BLaER1 treated with 17β-estradiol and CSF1 and Interleukin-3, amounts not matched to agents 10 nM and 100 nM (cell line): ENCODE data around the gene EPHB1.

Experiments
- H3K27ac ChIP-seq, 11 experiments: shearing (Covaris generic); formaldehyde crosslinking; 2 replicates each; pipeline ENCODE4 v1.8.1; 2022
- H3K27me3 ChIP-seq, 11 experiments: shearing (Covaris generic); formaldehyde crosslinking; 2 replicates each; pipeline ENCODE4 v1.8.1; 2022
- H3K36me3 ChIP-seq, 11 experiments: shearing (Covaris generic); formaldehyde crosslinking; 2 replicates each; pipeline ENCODE4 v1.8.1; 2022
- H3K4me1 ChIP-seq, 10 experiments: shearing (Covaris generic); formaldehyde crosslinking; 2 replicates each; pipeline ENCODE4 v1.8.1; 2022
- H3K4me2 ChIP-seq, 11 experiments: shearing (Covaris generic); formaldehyde crosslinking; 2 replicates each; pipeline ENCODE4 v1.8.1; 2022
- H3K4me3 ChIP-seq, 10 experiments: shearing (Covaris generic); formaldehyde crosslinking; 2 replicates each; pipeline ENCODE4 v1.8.1; 2022
- H3K9ac ChIP-seq, 11 experiments: shearing (Covaris generic); formaldehyde crosslinking; 2 replicates each; pipeline ENCODE4 v1.8.1; 2022
- H3K9me3 ChIP-seq, 11 experiments: shearing (Covaris generic); formaldehyde crosslinking; replicated peaks in 1 of 11; 2 replicates each; pipeline ENCODE4 v1.8.1; 2022
- H4K20me1 ChIP-seq, 11 experiments: shearing (Covaris generic); formaldehyde crosslinking; 2 replicates each; pipeline ENCODE4 v1.8.1; 2022
- Cebpa-rat ChIP-seq, 11 experiments: shearing (Covaris generic); IDR thresholded peaks; 2 replicates each; pipeline ENCODE4 v1.8.1; 2022

Gene EPHB1

GRCh38 chr3:135261214-135261775 lies 466.2 kb downstream of the EPHB1 start:
- TF ChIP-seq Cebpa-rat (IDR thresholded peaks at IDR 0.05), result no peak

GRCh38 chr3:135261916-135262315 lies 466.9 kb downstream of the EPHB1 start:
- no peaks in the 10 kb centered on the region for H3K27me3 ChIP-seq
- no peak overlapping the region for H3K27ac ChIP-seq
- H3K4me2 ChIP-seq, result no peak overlapping the region
- H4K20me1 ChIP-seq, result no peaks in the 10 kb centered on the region
- no peaks in the 10 kb centered on the region for H3K36me3 ChIP-seq
- no peaks in the 10 kb centered on the region for H3K4me1 ChIP-seq
- H3K9me3 ChIP-seq, result no peaks in the 10 kb centered on the region
- no peak overlapping the region for H3K9ac ChIP-seq
- TF ChIP-seq Cebpa-rat (IDR thresholded peaks at IDR 0.05), result no peak
- no peak overlapping the region for H3K4me3 ChIP-seq

More at GRCh38 chr3:135261214-135261775, 466.2 kb downstream of the EPHB1 start:
- Histone ChIP-seq H3K9ac (no peak overlapping the region), H4K20me1 (no peaks in the 10 kb centered on the region), H3K4me1 (no peaks in the 10 kb centered on the region), H3K36me3 (no peaks in the 10 kb centered on the region), H3K9me3 (no peaks in the 10 kb centered on the region), H3K27me3 (no peaks in the 10 kb centered on the region), H3K27ac (no peak overlapping the region), H3K4me3 (no peak overlapping the region), H3K4me2 (no peak overlapping the region)

GRCh38 chr3:135262441-135262840 lies 467.4 kb downstream of the EPHB1 start:
- Histone ChIP-seq H4K20me1 (no peaks in the 10 kb centered on the region), H3K9ac (no peak overlapping the region), H3K4me1 (no peaks in the 10 kb centered on the region), H3K4me2 (no peak overlapping the region), H3K36me3 (no peaks in the 10 kb centered on the region), H3K27ac (no peak overlapping the region), H3K9me3 (no peaks in the 10 kb centered on the region), H3K27me3 (no peaks in the 10 kb centered on the region), H3K4me3 (no peak overlapping the region)
- no peak for TF ChIP-seq Cebpa-rat (IDR thresholded peaks at IDR 0.05)

GRCh38 chr3:135263331-135263730 lies 468.3 kb downstream of the EPHB1 start:
- Histone ChIP-seq H3K27me3 (no peaks in the 10 kb centered on the region), H3K9me3 (no peaks in the 10 kb centered on the region), H3K9ac (no peak overlapping the region), H3K4me1 (no peaks in the 10 kb centered on the region), H3K4me3 (no peak overlapping the region), H3K4me2 (no peak overlapping the region), H3K27ac (no peak overlapping the region), H4K20me1 (no peaks in the 10 kb centered on the region), H3K36me3 (no peaks in the 10 kb centered on the region)
- no peak for TF ChIP-seq Cebpa-rat (IDR thresholded peaks at IDR 0.05)

- H3K9me3 ChIP-seq, result no peaks in the 10 kb centered on the region
- H3K27ac ChIP-seq, result no peak overlapping the region
- H4K20me1 ChIP-seq, result no peaks in the 10 kb centered on the region
- H3K27me3 ChIP-seq, result no peaks in the 10 kb centered on the region
- H3K9ac ChIP-seq, result no peak overlapping the region
- no peak for TF ChIP-seq Cebpa-rat (IDR thresholded peaks at IDR 0.05)
- H3K36me3 ChIP-seq, result no peaks in the 10 kb centered on the region
- H3K4me2 ChIP-seq, result no peak overlapping the region
- no peak overlapping the region for H3K4me3 ChIP-seq
- H3K4me1 ChIP-seq, result peaks cover 0 to 15% (median 8%) of the 10 kb centered on the region in 10 experiments; a peak in 13 of 20 replicates
Measured at GRCh38 chr3:135267487-135267886, 472.4 kb downstream of the EPHB1 start.

- H3K9ac ChIP-seq, result no peak overlapping the region
- H3K4me2 ChIP-seq, result no peak overlapping the region; a peak in 1 of 22 replicates
- no peaks in the 10 kb centered on the region for H3K27me3 ChIP-seq
- no peaks in the 10 kb centered on the region for H4K20me1 ChIP-seq
- peaks cover 0 to 15% (median 8%) of the 10 kb centered on the region in 10 experiments; a peak in 13 of 20 replicates for H3K4me1 ChIP-seq
- TF ChIP-seq Cebpa-rat (IDR thresholded peaks at IDR 0.05), result no peak
- no peak overlapping the region for H3K4me3 ChIP-seq
- H3K9me3 ChIP-seq, result no peaks in the 10 kb centered on the region
- no peak overlapping the region for H3K27ac ChIP-seq
- H3K36me3 ChIP-seq, result no peaks in the 10 kb centered on the region
Measured at GRCh38 chr3:135268941-135269532, 474.0 kb downstream of the EPHB1 start.

GRCh38 chr3:135271177-135272025 lies 476.3 kb downstream of the EPHB1 start:
- TF ChIP-seq Cebpa-rat (IDR thresholded peaks at IDR 0.05), result no peak
- H3K4me2 ChIP-seq, result peak overlapping the region in 8 of 11 experiments; percentile 37 to 59 (median 48); a peak in 14 of 22 replicates
- H3K4me3 ChIP-seq, result no peak overlapping the region
- H4K20me1 ChIP-seq, result no peaks in the 10 kb centered on the region
- no peak overlapping the region; a peak in 1 of 22 replicates for H3K9ac ChIP-seq
- no peaks in the 10 kb centered on the region for H3K27me3 ChIP-seq
- peaks cover 0 to 15% (median 8%) of the 10 kb centered on the region in 10 experiments; a peak in 13 of 20 replicates for H3K4me1 ChIP-seq
- H3K9me3 ChIP-seq, result no peaks in the 10 kb centered on the region
- H3K27ac ChIP-seq, result no peak overlapping the region
- H3K36me3 ChIP-seq, result no peaks in the 10 kb centered on the region

GRCh38 chr3:135272026-135272669 lies 477.1 kb downstream of the EPHB1 start:
- TF ChIP-seq Cebpa-rat (IDR thresholded peaks at IDR 0.05), result no peak
- H3K4me1 ChIP-seq, result peaks cover 0 to 15% (median 8%) of the 10 kb centered on the region in 10 experiments; a peak in 13 of 20 replicates

GRCh38 chr3:135292162-135292561 lies 497.1 kb downstream of the EPHB1 start:
- no peak overlapping the region for H3K4me3 ChIP-seq
- H3K9ac ChIP-seq, result no peak overlapping the region
- no peak for TF ChIP-seq Cebpa-rat (IDR thresholded peaks at IDR 0.05)
- H3K4me1 ChIP-seq, result no peaks in the 10 kb centered on the region
- no peak overlapping the region for H3K4me2 ChIP-seq
- no peaks in the 10 kb centered on the region for H3K36me3 ChIP-seq
- no peak overlapping the region for H3K27ac ChIP-seq
- peaks cover 0 to 20% (median 4%) of the 10 kb centered on the region in 11 experiments; a peak in 14 of 22 replicates for H3K9me3 ChIP-seq
- H3K27me3 ChIP-seq, result no peaks in the 10 kb centered on the region
- no peaks in the 10 kb centered on the region for H4K20me1 ChIP-seq

More at GRCh38 chr3:135272026-135272669, 477.1 kb downstream of the EPHB1 start:
- Histone ChIP-seq H3K9ac (no peak overlapping the region), H3K4me2 (peak overlapping the region in 8 of 11 experiments; percentile 37 to 59 (median 48); a peak in 13 of 22 replicates), H3K4me3 (no peak overlapping the region), H3K27ac (no peak overlapping the region), H3K9me3 (no peaks in the 10 kb centered on the region), H3K36me3 (no peaks in the 10 kb centered on the region), H3K27me3 (no peaks in the 10 kb centered on the region), H4K20me1 (no peaks in the 10 kb centered on the region)
